ENCODE data around the gene SH2D2A.
"Not testable (repeated sequence)": the region's sequence is repeated elsewhere in the genome, so short reads cannot be mapped to it uniquely, and the experiment has no call there.

SH2D2A gene

DNA sequence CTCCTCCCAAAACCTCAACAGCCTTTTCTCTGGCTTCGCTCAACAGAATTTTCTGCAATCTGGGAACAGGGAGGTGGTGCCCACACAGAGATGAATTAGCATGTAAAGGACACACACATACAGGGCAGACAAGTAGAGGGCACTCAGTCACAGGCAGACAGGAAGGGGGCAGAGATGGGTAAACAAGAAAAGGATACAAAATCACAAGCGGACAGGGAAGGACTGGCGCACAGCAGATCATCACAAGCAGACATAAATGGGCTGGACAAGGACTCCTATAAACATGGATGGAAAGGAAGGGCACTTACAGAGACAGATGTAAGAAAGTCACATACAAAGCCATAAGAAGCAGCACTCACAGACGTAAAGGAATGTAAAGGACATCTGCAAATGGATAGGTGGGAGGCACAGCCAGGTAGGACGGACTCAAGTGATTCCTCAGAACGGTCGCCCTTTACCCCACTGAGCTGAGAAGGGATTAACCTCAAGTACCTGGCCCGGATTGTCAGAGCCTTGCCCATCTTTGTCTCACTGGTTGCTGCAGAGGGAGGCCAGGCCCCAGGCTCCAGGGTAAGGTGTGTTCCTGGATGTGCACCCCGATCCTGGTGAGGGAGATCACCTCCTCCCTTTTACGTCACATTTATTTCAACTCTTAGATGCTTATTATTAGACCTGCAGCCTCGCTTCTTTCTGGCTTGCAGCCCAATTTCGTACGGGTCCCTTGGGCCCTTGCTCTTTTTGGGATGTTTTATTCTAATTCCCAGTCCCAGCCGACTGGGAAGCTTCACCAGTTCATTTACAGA is 50.1 kb downstream of the SH2D2A start:
- no peak for DNase-seq (ENCODE audit: low read depth in 1 of 2, low spot score in 1 of 2)
- in situ Hi-C loops (cut with HindIII; ENCODE audit: low pct_unique_long_range_greater_than_20kb, low sequenced_read_pairs), result no loop called here
- TF ChIP-seq JUND (IDR thresholded peaks at IDR 0.05; ENCODE audit: low read depth), result no peak

DNA sequence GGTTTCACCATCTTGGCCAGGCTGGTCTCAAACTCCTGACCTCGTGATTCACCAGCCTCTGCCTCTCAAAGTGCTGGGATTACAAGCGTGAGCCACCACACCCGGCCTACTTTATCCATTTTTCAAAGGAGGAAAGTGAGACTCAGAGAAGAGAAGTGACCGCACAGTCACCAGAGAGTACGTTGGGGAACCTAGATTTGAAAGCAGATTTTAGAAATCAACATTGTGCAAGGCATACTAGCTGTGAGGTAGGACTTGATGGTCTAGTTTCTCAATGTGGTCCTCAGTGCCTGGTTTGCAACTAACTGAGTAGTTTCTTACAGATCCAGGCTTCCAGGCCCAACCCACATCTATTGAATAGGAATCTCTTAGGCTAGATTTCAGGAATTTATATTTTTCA is 51.0 kb downstream of the SH2D2A start:
- TF ChIP-seq JUND (IDR thresholded peaks at IDR 0.05; ENCODE audit: low read depth), result no peak
- DNase-seq (ENCODE audit: low read depth in 1 of 2, low spot score in 1 of 2), result no peak
- in situ Hi-C loops (cut with HindIII; ENCODE audit: low pct_unique_long_range_greater_than_20kb, low sequenced_read_pairs), result no loop called here

GRCh38 chr1:156765136-156765535 is 51.5 kb downstream of the SH2D2A start:
- DNase-seq (ENCODE audit: low read depth in 1 of 2, low spot score in 1 of 2); in situ Hi-C loops (cut with HindIII; ENCODE audit: low pct_unique_long_range_greater_than_20kb, low sequenced_read_pairs): not testable (repeated sequence)

- in situ Hi-C loops (cut with HindIII; ENCODE audit: low pct_unique_long_range_greater_than_20kb, low sequenced_read_pairs), result no loop called here
- no peak for DNase-seq (ENCODE audit: low read depth in 1 of 2, low spot score in 1 of 2)
- no peak for TF ChIP-seq JUND (IDR thresholded peaks at IDR 0.05; ENCODE audit: low read depth)
Observed at GRCh38 chr1:156760796-156761104, 55.9 kb downstream of the SH2D2A start.

DNA sequence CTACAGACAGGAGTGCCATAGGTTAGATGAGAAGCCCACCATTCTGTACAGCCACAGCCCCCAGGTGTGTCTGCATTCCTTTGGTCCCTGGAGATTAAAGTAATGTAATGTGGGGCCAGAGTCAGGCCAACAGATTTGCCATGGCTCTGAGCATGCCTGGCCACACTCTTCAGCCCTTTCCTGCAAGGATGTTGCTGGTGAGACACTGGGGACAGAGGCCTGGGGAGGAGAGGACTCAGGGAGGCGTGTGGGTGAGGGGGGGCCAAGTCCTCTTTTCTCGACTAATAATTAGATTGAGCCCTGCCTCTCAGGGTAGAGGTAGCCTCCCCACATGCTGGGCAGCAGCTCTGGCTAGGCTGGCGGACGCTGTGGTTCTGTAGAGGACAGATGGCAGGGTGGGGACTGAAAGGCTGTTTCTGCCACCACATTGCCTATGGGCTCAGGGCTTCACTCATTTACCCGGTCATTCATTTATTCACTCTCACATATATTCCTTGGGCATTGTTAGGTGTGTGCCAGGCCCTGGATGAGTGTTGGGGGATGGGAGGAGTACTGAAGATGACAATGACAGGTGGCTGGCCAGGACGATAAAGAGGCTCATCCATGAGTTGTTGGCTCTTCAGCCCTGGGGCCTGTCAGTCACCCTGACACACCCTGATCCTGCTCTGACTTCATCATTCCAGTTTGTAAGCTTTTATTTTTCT is 56.4 kb downstream of the SH2D2A start:
- no peak for TF ChIP-seq JUND (IDR thresholded peaks at IDR 0.05; ENCODE audit: low read depth)
- DNase-seq (ENCODE audit: low read depth in 1 of 2, low spot score in 1 of 2), result no peak
- in situ Hi-C loops (cut with HindIII; ENCODE audit: low pct_unique_long_range_greater_than_20kb, low sequenced_read_pairs), result no loop called here

DNA sequence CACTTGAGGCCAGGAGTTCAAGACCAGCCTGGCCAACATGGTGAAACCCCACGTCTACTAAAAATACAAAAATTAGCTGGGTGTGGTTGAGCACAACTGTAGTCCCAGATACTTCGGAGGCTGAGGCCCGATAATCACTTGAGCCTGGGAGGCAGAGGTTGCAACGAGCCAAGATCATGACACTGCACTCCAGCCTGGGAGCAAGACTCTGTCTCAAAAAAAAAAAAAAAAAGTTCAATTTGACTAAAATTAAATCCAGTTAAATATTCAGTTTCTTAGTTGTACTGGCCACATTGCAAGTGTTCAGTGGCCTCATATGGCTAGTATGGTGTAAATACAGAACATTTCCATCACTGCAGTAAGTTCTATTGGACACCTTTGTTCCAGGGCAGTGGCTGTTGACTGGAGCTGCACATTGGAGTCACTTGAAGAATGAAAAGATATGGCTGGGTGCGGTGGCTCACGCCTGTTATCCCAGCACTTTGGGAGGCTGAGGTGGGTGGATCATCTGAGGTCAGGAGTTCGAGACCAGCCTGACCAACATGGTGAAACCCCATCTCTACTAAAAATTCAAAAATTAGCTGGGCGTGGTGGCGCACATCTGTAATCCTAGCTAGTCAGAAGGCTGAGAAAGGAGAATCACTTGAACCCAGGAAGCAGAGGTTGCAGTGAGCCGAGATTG is 58.9 kb downstream of the SH2D2A start:
- in situ Hi-C loops (cut with HindIII; ENCODE audit: low pct_unique_long_range_greater_than_20kb, low sequenced_read_pairs); DNase-seq (ENCODE audit: low read depth in 1 of 2, low spot score in 1 of 2): not testable (repeated sequence)

DNA sequence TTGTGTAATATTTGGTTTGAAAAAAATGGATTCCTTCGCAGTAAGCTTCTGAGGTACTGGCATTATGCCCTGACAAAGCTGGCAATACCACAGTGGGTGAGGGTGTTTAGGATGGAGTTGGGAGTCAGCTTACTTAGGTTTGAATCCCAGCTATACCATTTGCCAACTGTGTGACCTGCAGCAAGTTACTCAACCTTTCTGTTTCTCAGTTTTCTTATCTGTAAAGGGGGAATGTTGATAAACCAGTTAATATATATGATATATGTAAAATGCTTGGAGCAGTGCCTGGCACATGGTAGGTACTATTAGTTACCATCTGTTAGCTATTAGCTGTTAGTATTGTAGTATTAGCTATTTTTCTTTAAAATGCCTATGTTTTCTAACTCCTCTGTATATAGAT is 60.3 kb downstream of the SH2D2A start:
- no peak for DNase-seq (ENCODE audit: low read depth in 1 of 2, low spot score in 1 of 2)
- in situ Hi-C loops (cut with HindIII; ENCODE audit: low pct_unique_long_range_greater_than_20kb, low sequenced_read_pairs), result no loop called here
- TF ChIP-seq JUND (IDR thresholded peaks at IDR 0.05; ENCODE audit: low read depth), result no peak

Data from T47D (cell line).